HepG2 (cell line): Measurements from ENCODE around the gene CNOT10. TPM values are rescaled to one million over a fixed set of nuclear protein-coding genes. Genes with fewer than 3 reads are reported as not detected.
A peak's percentile ranks its signal among the peaks of the same experiment; 100 is the strongest.

Source experiments
- ATAC-seq: fragments of 200-7000 bp; cut with Tn5 transposase; 3 replicates; pipeline ENCODE4 v1.9.1; 2020; ENCODE audit warnings: mild to moderate bottlenecking, moderate library complexity
- BruUV-seq: library from RNA; stranded (reverse); fragments of 400-500 nt; replicated peaks from 2 replicates; lab custom pipeline; 2021; lab: Mats Ljungman, UMichigan
- CTCF ChIA-PET: fragments of 300-600 bp; formaldehyde crosslinking; extraction: SDS; loops from one replicate; lab custom pipeline; 2021; ENCODE audit warnings: low total read pairs, inconsistent platforms, low intra/inter-chr PET ratio; lab: Yijun Ruan, JAX
- POLR2A ChIA-PET: fragments of 350-600 bp; sonication (Branson Sonifier 250); formaldehyde crosslinking; loops from one replicate; lab custom pipeline; 2020; ENCODE audit warnings: antibody characterized with exemption, inconsistent platforms; lab: Yijun Ruan, JAX
- DNase-seq: peaks from one replicate; pipeline ENCODE4 v3.0.0-alpha.2; 2015; ENCODE audit warnings: low spot score
- FAIRE-seq: peaks from 3 replicates; lab custom pipeline; 2011; peaks lifted over from hg19 to GRCh38; lab: Jason Lieb, UNC
- H2AFZ ChIP-seq: one replicate; pipeline ENCODE4 v1.6.1; 2011; ENCODE audit warnings: low read length, inconsistent platforms
- H3K27ac ChIP-seq: fragments of 300-600 bp; 3 replicates; pipeline ENCODE4 v1.8.0; 2011; ENCODE audit warnings: mixed run types, mild to moderate bottlenecking, mixed read lengths, low read length, inconsistent platforms; ENCODE audit not compliant: insufficient read depth; ENCODE audit errors: extremely low read length
- H3K27me3 ChIP-seq, 2 experiments: fragments of 200-600 bp in 1 of 2; 2 replicates in 1 of 2; 3 replicates in 1 of 2; pipeline versions ENCODE4 v1.6.0 to v1.8.0; 2011; ENCODE audit warnings: low read length in 2 of 2, mild to moderate bottlenecking in 2 of 2, moderate library complexity in 2 of 2, inconsistent platforms in 1 of 2; ENCODE audit not compliant: insufficient read depth in 2 of 2, control insufficient read depth in 1 of 2
- H3K36me3 ChIP-seq, 2 experiments: fragments of 200-600 bp in 1 of 2; replicated peaks in 1 of 2; 2 replicates in 1 of 2; 3 replicates in 1 of 2; pipeline versions ENCODE4 v1.5.1 to v1.8.0; 2011; ENCODE audit warnings: low read length in 2 of 2, inconsistent platforms in 1 of 2; ENCODE audit not compliant: insufficient read depth in 2 of 2, control insufficient read depth in 1 of 2
- H3K4me1 ChIP-seq: 2 replicates; pipeline ENCODE4 v1.5.1; 2012; ENCODE audit warnings: low read length, inconsistent platforms; ENCODE audit not compliant: insufficient read depth
- H3K4me2 ChIP-seq: 2 replicates; pipeline ENCODE4 v1.6.0; 2011; ENCODE audit warnings: low read depth, low read length, inconsistent platforms
- H3K4me3 ChIP-seq, 3 experiments: fragments of 200-600 bp in 1 of 3; sonication (generic), shearing (Covaris generic) in 1 of 3; replicated peaks in 1 of 3; 2 replicates each; pipeline ENCODE4 v1.5.1; 2011 to 2016; ENCODE audit warnings: low read length in 3 of 3, inconsistent platforms in 2 of 3, low read depth in 2 of 3, mild to moderate bottlenecking in 2 of 3, control low read depth in 1 of 3, mixed read lengths in 1 of 3; ENCODE audit not compliant: insufficient read depth in 1 of 3
- H3K79me2 ChIP-seq: one replicate; pipeline ENCODE4 v1.6.1; 2011; ENCODE audit warnings: low read length, inconsistent platforms; ENCODE audit not compliant: insufficient read depth
- H3K9ac ChIP-seq: 2 replicates; pipeline ENCODE4 v1.6.0; 2011; ENCODE audit warnings: mild to moderate bottlenecking, low read depth, low read length, inconsistent platforms; ENCODE audit not compliant: insufficient read depth
- H3K9me3 ChIP-seq: 2 replicates; pipeline ENCODE4 v1.5.1; 2012; ENCODE audit warnings: mild to moderate bottlenecking, low read length
- H4K20me1 ChIP-seq: 2 replicates; pipeline ENCODE4 v1.6.0; 2011; ENCODE audit warnings: inconsistent platforms, mild to moderate bottlenecking, low read length, moderate library complexity; ENCODE audit not compliant: insufficient read depth
- ATRX ChIP-seq: sonication (generic); formaldehyde crosslinking; IDR thresholded peaks from 2 replicates; pipeline ENCODE4 v1.4.0; 2020; ENCODE audit warnings: missing genetic modification reagents, borderline replicate concordance
- MAZ ChIP-seq, 2 experiments: sonication (generic) in 1 of 2; formaldehyde crosslinking in 1 of 2; IDR thresholded peaks; 2 replicates each; pipeline versions ENCODE4 v1.5.0 to v1.6.1; 2012 to 2020; ENCODE audit warnings: low read depth in 2 of 2, mild to moderate bottlenecking in 2 of 2, borderline replicate concordance in 1 of 2, improper control_type of control experiment in 1 of 2, low read length in 1 of 2, missing genetic modification reagents in 1 of 2, moderate library complexity in 1 of 2
- MLX ChIP-seq: IDR thresholded peaks from 2 replicates; pipeline ENCODE4 v1.6.1; 2016
- NFYC ChIP-seq: IDR thresholded peaks from 2 replicates; pipeline ENCODE4 v1.6.1; 2016; ENCODE audit warnings: missing genetic modification reagents, missing compliant biosample characterization
- SMYD3 ChIP-seq: sonication (generic); formaldehyde crosslinking; IDR thresholded peaks from 2 replicates; pipeline ENCODE4 v1.8.1; 2023; ENCODE audit warnings: mild to moderate bottlenecking, missing genetic modification reagents
- SRSF4 ChIP-seq: fragments of 200-400 bp; formaldehyde crosslinking; IDR thresholded peaks from one replicate; pipeline ENCODE4 v1.6.1; 2018; ENCODE audit warnings: mild to moderate bottlenecking, low read depth, low read length, moderate library complexity; ENCODE audit not compliant: poor library complexity, severe bottlenecking
- ZBTB37 ChIP-seq: sonication (generic); formaldehyde crosslinking; IDR thresholded peaks from 2 replicates; pipeline ENCODE4 v1.4.0; 2020; ENCODE audit warnings: mild to moderate bottlenecking, missing genetic modification reagents
- ZKSCAN1 ChIP-seq: fragments of 150-350 bp; IDR thresholded peaks from 2 replicates; pipeline ENCODE4 v1.6.1; 2014; ENCODE audit warnings: low read length
- ZKSCAN5 ChIP-seq: sonication (generic); formaldehyde crosslinking; IDR thresholded peaks from 2 replicates; pipeline ENCODE4 v1.5.1; 2020; ENCODE audit warnings: mild to moderate bottlenecking, missing genetic modification reagents
- ZNF17 ChIP-seq: sonication (generic); formaldehyde crosslinking; IDR thresholded peaks from 2 replicates; pipeline ENCODE4 v1.5.0; 2020; ENCODE audit warnings: mild to moderate bottlenecking, missing genetic modification reagents
- ZNF501 ChIP-seq: sonication (generic); formaldehyde crosslinking; IDR thresholded peaks from 2 replicates; pipeline ENCODE4 v1.5.1; 2020; ENCODE audit warnings: mild to moderate bottlenecking, moderate library complexity, missing genetic modification reagents
- ZNF883 ChIP-seq: sonication (generic); formaldehyde crosslinking; IDR thresholded peaks from 2 replicates; pipeline ENCODE4 v1.5.1; 2020; ENCODE audit warnings: mild to moderate bottlenecking, missing genetic modification reagents; ENCODE audit errors: not compliant biosample characterization
- ZSCAN29 ChIP-seq: sonication (generic); formaldehyde crosslinking; conservative IDR thresholded peaks from 2 replicates; pipeline ENCODE4 v1.4.0; 2020; ENCODE audit warnings: mild to moderate bottlenecking, missing genetic modification reagents
- WGBS: methylation state at CpG from one replicate; pipeline ENCODE4 v1.1.6; 2017; ENCODE audit warnings: low lambda C conversion rate; 5-methylcytosine and 5-hydroxymethylcytosine counted together
- in situ Hi-C: cut with HindIII; loops from 2 replicates; pipeline ENCODE4 v1.10.0; 2017; ENCODE audit warnings: low pct_unique_long_range_greater_than_20kb; ENCODE audit not compliant: extremely low pct_ligation_motif_present
- intact Hi-C: fragments of 100-400 bp; cut with micrococcal nuclease; formaldehyde crosslinking; loops from one replicate; pipeline ENCODE4 v1.10.0; 2022; ENCODE audit not compliant: unreplicated experiment
- polyA plus RNA-seq, 8 experiments: library from polyadenylated mRNA; depleted of rRNA in 3 of 8; stranded (reverse) in 7 of 8; unstranded in 1 of 8; fragments of >200 nt; fragmentation: Illumina TruSeq in 4 of 8; extraction: Trizol in 4 of 8; gene quantifications; 2 replicates each; pipeline versions ENCODE4 v1.2.1 to v1.2.3, GENCODE V29; 2011 to 2016; ENCODE audit warnings: low read depth in 4 of 8, missing spikeins in 1 of 8, mixed read lengths in 1 of 8; ENCODE audit not compliant: insufficient read depth in 1 of 8
- total RNA-seq, 5 experiments: library from RNA; depleted of rRNA; stranded (reverse); fragments of >200 nt; fragmentation: Illumina TruSeq; extraction: Trizol; gene quantifications; 2 replicates each; pipeline ENCODE4 v1.2.3, GENCODE V29; 2016; ENCODE audit warnings: low read depth in 1 of 5
- TF ChIP-seq, protein P1 (sequence below): sonication (generic); formaldehyde crosslinking; IDR thresholded peaks from 2 replicates; pipeline ENCODE4 v1.5.1; 2020; ENCODE audit warnings: missing genetic modification reagents, mild to moderate bottlenecking, borderline replicate concordance
- TF ChIP-seq, protein P2 (sequence below): sonication (generic); formaldehyde crosslinking; IDR thresholded peaks from 2 replicates; pipeline ENCODE4 v1.8.0; 2022; ENCODE audit warnings: missing genetic modification reagents, mild to moderate bottlenecking, inconsistent platforms, borderline replicate concordance

CNOT10 gene
- total and polyA plus RNA-seq, 2 of the 13 experiments (the other 11 are each of a cell fraction or from before 2014, with no cell fraction given), result 21.2 to 34.1 TPM

DNA sequence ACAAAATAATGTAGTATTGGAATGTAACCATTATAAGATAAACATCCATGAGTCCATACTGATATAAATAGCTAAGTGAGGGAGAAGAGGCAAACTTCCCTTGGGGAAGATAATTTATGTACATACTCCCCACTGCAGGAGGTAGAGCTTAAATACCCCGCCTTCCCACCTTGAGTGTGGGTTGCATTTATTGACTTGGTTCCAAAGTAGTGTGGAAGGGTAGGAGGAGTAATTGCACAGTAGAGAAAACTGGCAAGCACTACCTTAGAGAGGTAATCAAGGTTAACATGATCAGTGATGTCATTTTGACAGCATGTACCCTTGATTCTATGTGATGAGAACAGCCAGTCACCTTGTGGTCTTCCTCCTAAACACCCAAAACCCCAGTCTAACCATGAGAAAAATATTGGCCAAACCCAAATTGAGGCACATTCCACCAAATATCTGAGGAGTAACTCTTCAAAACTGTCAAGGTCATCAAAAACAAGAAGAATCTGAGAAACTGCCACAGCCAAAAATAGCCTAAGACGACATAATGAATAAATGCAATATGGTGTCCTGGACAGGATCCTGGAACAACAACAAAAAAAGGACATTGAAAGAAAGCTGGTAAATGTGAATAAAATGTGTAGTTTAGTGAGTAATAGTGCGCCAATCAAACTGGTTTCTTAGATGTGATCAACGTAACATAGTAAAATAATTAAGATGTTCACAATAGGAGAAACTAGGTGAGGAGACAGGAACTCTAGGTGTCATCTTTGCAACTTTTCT, 774 bp upstream of the CNOT10 start (continued):
- TF ChIP-seq MLX (CRISPR knock-in tag), result no peak
- no peak for TF ChIP-seq ZKSCAN5 (CRISPR knock-in tag)
- no peak for TF ChIP-seq ZKSCAN1
- TF ChIP-seq SMYD3 (CRISPR knock-in tag), result no peak
- TF ChIP-seq, all 625 proteins: peak for 6

DNA sequence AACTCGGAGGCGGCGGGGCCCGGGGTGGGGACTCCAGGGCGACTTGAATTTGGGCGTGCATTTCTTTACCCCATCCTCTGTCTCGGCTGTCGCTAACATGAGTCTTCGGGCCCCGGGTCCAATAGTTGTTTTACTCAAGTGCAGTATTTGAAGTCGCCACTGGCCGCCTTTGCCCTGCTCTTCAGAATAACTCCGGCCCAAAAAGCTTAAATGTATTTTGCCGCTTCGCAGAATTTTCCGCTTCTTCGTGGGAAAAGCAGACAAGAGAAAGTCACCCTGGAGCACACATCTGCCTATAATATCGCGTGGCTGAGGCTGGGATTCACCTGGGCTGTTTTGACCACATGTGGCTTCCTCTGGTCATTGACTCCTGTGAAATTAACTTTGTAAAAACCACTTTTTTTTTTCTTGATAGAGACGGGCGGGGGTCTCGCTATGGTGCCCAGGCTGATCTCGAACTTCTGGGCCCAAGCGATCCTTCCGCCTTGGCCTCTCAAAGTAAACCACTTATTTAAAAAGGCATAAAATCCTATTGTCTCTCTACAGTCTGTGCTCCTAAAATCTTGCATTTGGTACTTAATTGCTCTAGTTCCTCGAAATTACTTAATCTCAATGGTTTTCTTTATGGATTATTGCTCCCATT, 676 bp downstream of the CNOT10 start:
- Histone ChIP-seq H3K79me2 (peaks cover 29% of the 10 kb centered on the region), H3K27ac (peak overlapping the region; percentile 78), H3K36me3 (peaks cover 0 to 1% of the 10 kb centered on the region in 2 experiments; a peak in 1 of 5 replicates), H3K9me3 (no peaks in the 10 kb centered on the region), H2AFZ (no peak overlapping the region), H3K4me3 (peak overlapping the region; percentile 72 to 90 (median 80)), H3K9ac (peak overlapping the region; percentile 74), H3K4me1 (peaks cover 24% of the 10 kb centered on the region), H3K27me3 (no peaks in the 10 kb centered on the region), H4K20me1 (no peaks in the 10 kb centered on the region), H3K4me2 (peak overlapping the region; percentile 83)
- FAIRE-seq (no peak), ATAC-seq (peak; percentile 3; the same call in 2 of the 3 replicates), DNase-seq (peak; percentile 9)
- 2% methylated on average over 25 of the region's 26 CpGs for WGBS
- intact Hi-C loops, result loop anchor here (1.0 to 10.0 kb wide), 2 partner anchors 18 to 111 kb away; partner anchors contain the start of gene DYNC1LI1
- CTCF ChIA-PET, result no interaction called here
- BruUV-seq, result TSS peak; percentile 68
- POLR2A ChIA-PET, result interaction anchor here (0.9 to 1.8 kb wide), 7 partner anchors 8 to 216 kb away, joined by 3 to 7 read pairs (median 3); partner anchors contain the start of gene DYNC1LI1
- in situ Hi-C loops, result no loop called here
- TF ChIP-seq, protein P1, sequence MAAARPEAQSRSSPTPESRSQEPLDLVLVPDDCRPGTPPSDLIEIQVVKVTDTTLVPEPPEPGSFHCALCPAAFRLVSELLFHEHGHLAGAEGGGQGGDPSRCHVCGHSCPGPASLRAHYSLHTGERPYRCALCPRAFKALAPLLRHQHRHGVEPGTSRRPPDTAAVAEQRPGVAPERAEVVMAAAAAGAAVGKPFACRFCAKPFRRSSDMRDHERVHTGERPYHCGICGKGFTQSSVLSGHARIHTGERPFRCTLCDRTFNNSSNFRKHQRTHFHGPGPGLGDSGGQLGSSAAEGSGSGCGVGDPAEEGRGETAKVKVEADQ (CRISPR knock-in tag), result 0 out of 2 replicates have a peak, but pooled peaks have one; percentile 52
- no peak for TF ChIP-seq ZSCAN29 (CRISPR knock-in tag)
- TF ChIP-seq ZNF883 (CRISPR knock-in tag), result peak; percentile 37
- TF ChIP-seq ZNF17 (CRISPR knock-in tag), result 0 out of 2 replicates have a peak, but pooled peaks have one; percentile 30
- no peak for TF ChIP-seq MAZ (IDR thresholded peaks at IDR 0.05; ENCODE audit: borderline replicate concordance, low read depth, low read length)
- no peak for TF ChIP-seq MAZ (CRISPR knock-in tag; IDR thresholded peaks at IDR 0.05; ENCODE audit: low read depth)
- TF ChIP-seq MLX (CRISPR knock-in tag), result no peak
- TF ChIP-seq, protein P2, sequence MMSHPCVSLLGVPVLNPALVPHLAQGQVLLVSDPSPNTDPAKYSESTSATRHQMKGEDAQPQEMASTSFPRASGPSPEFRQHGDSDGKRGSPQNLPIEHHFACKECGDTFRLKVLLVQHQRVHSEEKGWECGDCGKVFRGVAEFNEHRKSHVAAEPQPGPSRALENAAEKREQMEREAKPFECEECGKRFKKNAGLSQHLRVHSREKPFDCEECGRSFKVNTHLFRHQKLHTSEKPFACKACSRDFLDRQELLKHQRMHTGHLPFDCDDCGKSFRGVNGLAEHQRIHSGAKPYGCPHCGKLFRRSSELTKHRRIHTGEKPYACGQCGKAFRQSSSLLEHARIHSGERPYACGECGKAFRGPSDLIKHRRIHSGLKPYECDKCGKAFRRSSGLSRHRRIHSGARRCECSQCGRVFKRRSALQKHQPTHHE (CRISPR knock-in tag), result no peak
- TF ChIP-seq ATRX (CRISPR knock-in tag), result no peak
- TF ChIP-seq NFYC (CRISPR knock-in tag), result no peak
- no peak for TF ChIP-seq SRSF4
- TF ChIP-seq ZBTB37 (CRISPR knock-in tag), result no peak
- peak; percentile 77 for TF ChIP-seq ZNF501
